Loucy (cell line): ENCODE measurements around the gene ELMO1.

Experiments
- H2AFZ ChIP-seq: fragments of 200-600 bp; sonication (generic); 2 replicates; pipeline ENCODE4 v1.6.0; 2016; ENCODE audit warnings: antibody characterized with exemption, mild to moderate bottlenecking, low read length, moderate library complexity
- H3F3A ChIP-seq: fragments of 200-600 bp; 2 replicates; pipeline ENCODE4 v1.6.0; 2016; ENCODE audit warnings: antibody characterized with exemption, low read depth, mild to moderate bottlenecking
- H3K27me3 ChIP-seq: fragments of 200-600 bp; sonication (generic); 2 replicates; pipeline ENCODE4 v1.6.1; 2014; ENCODE audit warnings: low read length, mild to moderate bottlenecking; ENCODE audit not compliant: insufficient read depth, poor library complexity, severe bottlenecking
- H3K36me3 ChIP-seq: fragments of 200-600 bp; sonication (generic); 2 replicates; pipeline ENCODE4 v1.6.1; 2016; ENCODE audit warnings: low read length; ENCODE audit not compliant: insufficient read depth
- H3K4me1 ChIP-seq: fragments of 200-600 bp; sonication (generic); 2 replicates; pipeline ENCODE4 v1.5.1; 2014; ENCODE audit warnings: low read length, mild to moderate bottlenecking; ENCODE audit not compliant: insufficient read depth, poor library complexity, severe bottlenecking
- H3K4me2 ChIP-seq: fragments of 200-600 bp; sonication (generic); 2 replicates; pipeline ENCODE4 v1.6.0; 2014; ENCODE audit warnings: antibody characterized with exemption, low read length, low read depth, mild to moderate bottlenecking; ENCODE audit not compliant: poor library complexity, severe bottlenecking
- H3K4me3 ChIP-seq: fragments of 200-600 bp; sonication (generic); 2 replicates; pipeline ENCODE4 v1.5.1; 2014; ENCODE audit warnings: low read length, mild to moderate bottlenecking, mixed read lengths; ENCODE audit not compliant: poor library complexity, severe bottlenecking
- H3K79me2 ChIP-seq: fragments of 200-600 bp; sonication (generic); 2 replicates; pipeline ENCODE4 v1.6.1; 2014; ENCODE audit warnings: low read length; ENCODE audit not compliant: insufficient read depth
- H3K9ac ChIP-seq: fragments of 200-600 bp; sonication (generic); 2 replicates; pipeline ENCODE4 v1.6.0; 2014; ENCODE audit warnings: mild to moderate bottlenecking, low read depth, low read length, moderate library complexity; ENCODE audit not compliant: poor library complexity, severe bottlenecking
- H3K9me2 ChIP-seq: fragments of 200-600 bp; sonication (generic); replicated peaks from 2 replicates; pipeline ENCODE4 v1.6.1; 2016; ENCODE audit warnings: low read depth, low read length, mixed read lengths
- H3K9me3 ChIP-seq: fragments of 200-600 bp; sonication (generic); 2 replicates; pipeline ENCODE4 v1.6.1; 2014; ENCODE audit warnings: mild to moderate bottlenecking, antibody characterized with exemption, low read length, low read depth; ENCODE audit not compliant: insufficient read depth
- H4K20me1 ChIP-seq: fragments of 200-600 bp; sonication (generic); 2 replicates; pipeline ENCODE4 v1.6.0; 2014; ENCODE audit warnings: antibody characterized with exemption, low read length, mild to moderate bottlenecking; ENCODE audit not compliant: insufficient read depth, poor library complexity, severe bottlenecking
- EZH2phosphoT487 ChIP-seq: fragments of 200-600 bp; IDR thresholded peaks from 2 replicates; pipeline ENCODE4 v1.6.1; 2018; ENCODE audit warnings: antibody characterized with exemption, mild to moderate bottlenecking, moderate library complexity, borderline replicate concordance
- TF ChIP-seq, protein P1 (sequence below): fragments of 200-600 bp; sonication (generic); conservative IDR thresholded peaks from 2 replicates; pipeline ENCODE4 v1.5.1; 2014; ENCODE audit warnings: mild to moderate bottlenecking, antibody characterized with exemption, low read length

The ELMO1 gene

DNA sequence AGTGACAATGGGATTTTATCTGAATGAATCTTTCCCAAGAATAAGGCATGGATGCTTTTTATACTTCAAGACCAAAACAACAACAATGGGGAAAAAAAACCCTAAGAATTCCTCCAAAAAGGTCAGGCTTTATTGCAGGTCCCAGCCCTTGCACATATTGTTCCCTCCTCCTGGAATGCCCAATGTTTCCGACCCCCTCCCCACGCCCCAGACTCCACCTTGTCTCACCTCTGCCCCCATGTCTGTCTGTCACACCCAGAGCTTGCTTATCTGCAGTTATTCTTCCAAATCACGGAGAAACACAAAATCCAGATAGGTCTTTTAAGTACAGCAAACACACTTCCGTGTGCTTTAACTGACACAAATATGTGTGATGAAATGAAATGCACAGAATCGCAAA lies 43.5 kb downstream of the ELMO1 start:
- Histone ChIP-seq H2AFZ (no peak overlapping the region), H3K9ac (no peak overlapping the region), H3K36me3 (no peaks in the 10 kb centered on the region), H3K9me2 (no peaks in the 10 kb centered on the region), H3K4me3 (no peak overlapping the region), H3K4me2 (no peak overlapping the region), H3F3A (no peaks in the 10 kb centered on the region), H3K27me3 (no peaks in the 10 kb centered on the region), H3K9me3 (no peaks in the 10 kb centered on the region), H3K4me1 (peaks cover 12% of the 10 kb centered on the region), H3K79me2 (peaks cover 8% of the 10 kb centered on the region; the same call in 1 of the 2 replicates), H4K20me1 (no peaks in the 10 kb centered on the region)
- TF ChIP-seq, protein P1, sequence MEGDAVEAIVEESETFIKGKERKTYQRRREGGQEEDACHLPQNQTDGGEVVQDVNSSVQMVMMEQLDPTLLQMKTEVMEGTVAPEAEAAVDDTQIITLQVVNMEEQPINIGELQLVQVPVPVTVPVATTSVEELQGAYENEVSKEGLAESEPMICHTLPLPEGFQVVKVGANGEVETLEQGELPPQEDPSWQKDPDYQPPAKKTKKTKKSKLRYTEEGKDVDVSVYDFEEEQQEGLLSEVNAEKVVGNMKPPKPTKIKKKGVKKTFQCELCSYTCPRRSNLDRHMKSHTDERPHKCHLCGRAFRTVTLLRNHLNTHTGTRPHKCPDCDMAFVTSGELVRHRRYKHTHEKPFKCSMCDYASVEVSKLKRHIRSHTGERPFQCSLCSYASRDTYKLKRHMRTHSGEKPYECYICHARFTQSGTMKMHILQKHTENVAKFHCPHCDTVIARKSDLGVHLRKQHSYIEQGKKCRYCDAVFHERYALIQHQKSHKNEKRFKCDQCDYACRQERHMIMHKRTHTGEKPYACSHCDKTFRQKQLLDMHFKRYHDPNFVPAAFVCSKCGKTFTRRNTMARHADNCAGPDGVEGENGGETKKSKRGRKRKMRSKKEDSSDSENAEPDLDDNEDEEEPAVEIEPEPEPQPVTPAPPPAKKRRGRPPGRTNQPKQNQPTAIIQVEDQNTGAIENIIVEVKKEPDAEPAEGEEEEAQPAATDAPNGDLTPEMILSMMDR = no peak
- no peak for TF ChIP-seq EZH2phosphoT487

DNA sequence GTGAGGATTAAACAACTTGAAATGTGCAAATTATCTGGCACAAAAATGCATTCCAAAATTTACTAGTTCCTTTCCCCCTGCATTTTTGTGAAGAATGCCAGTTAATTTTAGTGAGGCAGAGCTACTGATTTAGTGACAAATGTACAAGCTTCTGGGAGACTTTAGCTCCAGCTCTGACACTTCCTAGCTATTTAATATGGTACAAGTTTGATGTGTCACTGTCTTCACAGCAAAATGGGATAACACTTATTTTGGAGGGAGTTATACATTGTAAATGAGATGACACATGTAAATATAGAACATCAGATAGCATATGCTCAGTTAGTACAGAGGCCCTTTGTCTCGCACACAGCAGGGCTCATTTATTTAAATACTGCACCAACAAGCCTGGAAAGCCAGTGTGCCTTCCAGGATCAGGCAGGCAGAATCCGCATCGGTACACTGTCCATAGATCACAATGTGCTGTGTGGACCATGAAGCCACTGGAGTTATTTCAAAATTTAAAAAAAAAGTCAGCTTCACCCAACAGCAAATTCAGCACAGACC lies 48.7 kb downstream of the ELMO1 start:
- Histone ChIP-seq H3K4me3 (no peak overlapping the region), H4K20me1 (no peaks in the 10 kb centered on the region), H3F3A (no peaks in the 10 kb centered on the region), H3K36me3 (no peaks in the 10 kb centered on the region), H2AFZ (no peak overlapping the region), H3K9me3 (no peaks in the 10 kb centered on the region), H3K4me1 (peaks cover 3% of the 10 kb centered on the region), H3K9me2 (no peaks in the 10 kb centered on the region), H3K9ac (no peak overlapping the region), H3K27me3 (no peaks in the 10 kb centered on the region), H3K79me2 (no peaks in the 10 kb centered on the region), H3K4me2 (no peak overlapping the region)
- TF ChIP-seq, protein P1 = no peak
- TF ChIP-seq EZH2phosphoT487 = no peak

DNA sequence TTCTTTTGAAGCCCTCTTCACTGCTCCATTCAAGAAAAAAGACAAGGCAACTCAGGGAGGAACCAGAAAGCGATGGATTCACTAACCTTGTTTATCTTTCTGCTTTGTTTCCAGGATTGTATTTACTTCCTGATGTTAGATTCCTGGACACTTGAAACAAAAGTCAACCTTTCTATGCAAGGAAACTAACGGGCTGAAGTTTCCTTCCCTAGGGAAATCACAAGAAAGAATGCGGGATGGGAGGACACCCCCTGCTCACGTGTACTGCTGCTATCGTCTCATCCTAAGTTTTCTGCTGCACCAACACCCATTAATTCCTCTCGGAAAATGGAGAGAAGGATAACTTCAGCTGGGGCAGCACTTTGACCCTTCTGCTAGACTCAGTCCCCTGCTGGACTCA lies 50.3 kb downstream of the ELMO1 start:
- Histone ChIP-seq H3K4me3 (no peak overlapping the region), H3K27me3 (no peaks in the 10 kb centered on the region), H3K79me2 (no peaks in the 10 kb centered on the region), H3K9ac (no peak overlapping the region), H4K20me1 (no peaks in the 10 kb centered on the region), H3F3A (no peaks in the 10 kb centered on the region), H3K9me3 (no peaks in the 10 kb centered on the region), H3K4me2 (no peak overlapping the region), H2AFZ (no peak overlapping the region), H3K4me1 (peaks cover 3% of the 10 kb centered on the region), H3K36me3 (no peaks in the 10 kb centered on the region), H3K9me2 (no peaks in the 10 kb centered on the region)
- TF ChIP-seq, protein P1 = no peak
- no peak for TF ChIP-seq EZH2phosphoT487
